ENCODE data around the gene MAP6.

Gene MAP6

GRCh38 chr11:75615751-75616150, 53.1 kb downstream of the MAP6 start:
- no peak overlapping the region for H3K4me3 ChIP-seq (ENCODE audit: insufficient read depth, low read depth, low read length, poor library complexity, severe bottlenecking)
- H3K9me3 ChIP-seq (ENCODE audit: control insufficient read depth, low read length) = no peaks in the 10 kb centered on the region
- no peak overlapping the region for H3K27ac ChIP-seq (ENCODE audit: insufficient read depth, low read length, poor library complexity, severe bottlenecking)
- no peak for DNase-seq
- no peaks in the 10 kb centered on the region for H3K4me1 ChIP-seq (ENCODE audit: control insufficient read depth, insufficient read depth, low read length, poor library complexity, severe bottlenecking)
- no peaks in the 10 kb centered on the region for H3K36me3 ChIP-seq (ENCODE audit: control insufficient read depth, insufficient read depth, low read length)
- H3K27me3 ChIP-seq (replicated peaks; ENCODE audit: control insufficient read depth, insufficient read depth, low read length, poor library complexity, severe bottlenecking) = no peaks in the 10 kb centered on the region

GRCh38 chr11:75611823-75612222, 57.0 kb downstream of the MAP6 start:
- H3K27ac ChIP-seq (ENCODE audit: insufficient read depth, low read length, poor library complexity, severe bottlenecking) = no peak overlapping the region
- no peaks in the 10 kb centered on the region for H3K9me3 ChIP-seq (ENCODE audit: control insufficient read depth, low read length)
- H3K36me3 ChIP-seq (ENCODE audit: control insufficient read depth, insufficient read depth, low read length) = no peaks in the 10 kb centered on the region
- DNase-seq = no peak
- H3K4me1 ChIP-seq (ENCODE audit: control insufficient read depth, insufficient read depth, low read length, poor library complexity, severe bottlenecking) = no peaks in the 10 kb centered on the region
- H3K4me3 ChIP-seq (ENCODE audit: insufficient read depth, low read depth, low read length, poor library complexity, severe bottlenecking) = no peak overlapping the region
- no peaks in the 10 kb centered on the region for H3K27me3 ChIP-seq (replicated peaks; ENCODE audit: control insufficient read depth, insufficient read depth, low read length, poor library complexity, severe bottlenecking)

- Histone ChIP-seq H3K9me3 (ENCODE audit: control insufficient read depth, low read length) (no peaks in the 10 kb centered on the region), H3K27me3 (replicated peaks; ENCODE audit: control insufficient read depth, insufficient read depth, low read length, poor library complexity, severe bottlenecking) (no peaks in the 10 kb centered on the region), H3K4me3 (ENCODE audit: insufficient read depth, low read depth, low read length, poor library complexity, severe bottlenecking) (no peak overlapping the region), H3K27ac (ENCODE audit: insufficient read depth, low read length, poor library complexity, severe bottlenecking) (no peak overlapping the region), H3K4me1 (ENCODE audit: control insufficient read depth, insufficient read depth, low read length, poor library complexity, severe bottlenecking) (no peaks in the 10 kb centered on the region), H3K36me3 (ENCODE audit: control insufficient read depth, insufficient read depth, low read length) (no peaks in the 10 kb centered on the region)
- no peak for DNase-seq
Measured at GRCh38 chr11:75606099-75606498, 62.7 kb downstream of the MAP6 start.

- no peak for DNase-seq
- no peak overlapping the region for H3K27ac ChIP-seq (ENCODE audit: insufficient read depth, low read length, poor library complexity, severe bottlenecking)
Measured at GRCh38 chr11:75603791-75604736, 64.8 kb downstream of the MAP6 start.

GRCh38 chr11:75602951-75603350, 65.9 kb downstream of the MAP6 start:
- Histone ChIP-seq H3K4me3 (ENCODE audit: insufficient read depth, low read depth, low read length, poor library complexity, severe bottlenecking) (no peak overlapping the region), H3K36me3 (ENCODE audit: control insufficient read depth, insufficient read depth, low read length) (no peaks in the 10 kb centered on the region), H3K27me3 (replicated peaks; ENCODE audit: control insufficient read depth, insufficient read depth, low read length, poor library complexity, severe bottlenecking) (no peaks in the 10 kb centered on the region), H3K27ac (ENCODE audit: insufficient read depth, low read length, poor library complexity, severe bottlenecking) (no peak overlapping the region), H3K9me3 (ENCODE audit: control insufficient read depth, low read length) (no peaks in the 10 kb centered on the region), H3K4me1 (ENCODE audit: control insufficient read depth, insufficient read depth, low read length, poor library complexity, severe bottlenecking) (no peaks in the 10 kb centered on the region)
- DNase-seq = no peak

More at GRCh38 chr11:75603791-75604736, 64.8 kb downstream of the MAP6 start:
- Histone ChIP-seq H3K4me1 (ENCODE audit: control insufficient read depth, insufficient read depth, low read length, poor library complexity, severe bottlenecking) (no peaks in the 10 kb centered on the region), H3K9me3 (ENCODE audit: control insufficient read depth, low read length) (no peaks in the 10 kb centered on the region), H3K27me3 (replicated peaks; ENCODE audit: control insufficient read depth, insufficient read depth, low read length, poor library complexity, severe bottlenecking) (no peaks in the 10 kb centered on the region), H3K36me3 (ENCODE audit: control insufficient read depth, insufficient read depth, low read length) (no peaks in the 10 kb centered on the region), H3K4me3 (ENCODE audit: insufficient read depth, low read depth, low read length, poor library complexity, severe bottlenecking) (no peak overlapping the region)

- no peak for DNase-seq
- no peak overlapping the region for H3K4me3 ChIP-seq (ENCODE audit: insufficient read depth, low read depth, low read length, poor library complexity, severe bottlenecking)
- H3K27ac ChIP-seq (ENCODE audit: insufficient read depth, low read length, poor library complexity, severe bottlenecking) = no peak overlapping the region
- H3K27me3 ChIP-seq (replicated peaks; ENCODE audit: control insufficient read depth, insufficient read depth, low read length, poor library complexity, severe bottlenecking) = no peaks in the 10 kb centered on the region
- H3K4me1 ChIP-seq (ENCODE audit: control insufficient read depth, insufficient read depth, low read length, poor library complexity, severe bottlenecking) = no peaks in the 10 kb centered on the region
- H3K9me3 ChIP-seq (ENCODE audit: control insufficient read depth, low read length) = no peaks in the 10 kb centered on the region
- no peaks in the 10 kb centered on the region for H3K36me3 ChIP-seq (ENCODE audit: control insufficient read depth, insufficient read depth, low read length)
Measured at GRCh38 chr11:75601494-75601893, 67.3 kb downstream of the MAP6 start.

GRCh38 chr11:75600356-75600755, 68.5 kb downstream of the MAP6 start:
- Histone ChIP-seq H3K4me3 (ENCODE audit: insufficient read depth, low read depth, low read length, poor library complexity, severe bottlenecking) (no peak overlapping the region), H3K36me3 (ENCODE audit: control insufficient read depth, insufficient read depth, low read length) (no peaks in the 10 kb centered on the region), H3K27me3 (replicated peaks; ENCODE audit: control insufficient read depth, insufficient read depth, low read length, poor library complexity, severe bottlenecking) (no peaks in the 10 kb centered on the region), H3K27ac (ENCODE audit: insufficient read depth, low read length, poor library complexity, severe bottlenecking) (no peak overlapping the region), H3K4me1 (ENCODE audit: control insufficient read depth, insufficient read depth, low read length, poor library complexity, severe bottlenecking) (no peaks in the 10 kb centered on the region), H3K9me3 (ENCODE audit: control insufficient read depth, low read length) (no peaks in the 10 kb centered on the region)
- DNase-seq = no peak

- Histone ChIP-seq H3K9me3 (ENCODE audit: control insufficient read depth, low read length) (no peaks in the 10 kb centered on the region), H3K4me1 (ENCODE audit: control insufficient read depth, insufficient read depth, low read length, poor library complexity, severe bottlenecking) (no peaks in the 10 kb centered on the region), H3K36me3 (ENCODE audit: control insufficient read depth, insufficient read depth, low read length) (no peaks in the 10 kb centered on the region), H3K27ac (ENCODE audit: insufficient read depth, low read length, poor library complexity, severe bottlenecking) (no peak overlapping the region), H3K27me3 (replicated peaks; ENCODE audit: control insufficient read depth, insufficient read depth, low read length, poor library complexity, severe bottlenecking) (no peaks in the 10 kb centered on the region), H3K4me3 (ENCODE audit: insufficient read depth, low read depth, low read length, poor library complexity, severe bottlenecking) (no peak overlapping the region)
- DNase-seq = no peak
Measured at GRCh38 chr11:75598900-75599299, 69.9 kb downstream of the MAP6 start.

GRCh38 chr11:75598264-75598663, 70.6 kb downstream of the MAP6 start:
- H3K4me3 ChIP-seq (ENCODE audit: insufficient read depth, low read depth, low read length, poor library complexity, severe bottlenecking) = no peak overlapping the region
- no peaks in the 10 kb centered on the region for H3K4me1 ChIP-seq (ENCODE audit: control insufficient read depth, insufficient read depth, low read length, poor library complexity, severe bottlenecking)
- no peaks in the 10 kb centered on the region for H3K9me3 ChIP-seq (ENCODE audit: control insufficient read depth, low read length)
- H3K36me3 ChIP-seq (ENCODE audit: control insufficient read depth, insufficient read depth, low read length) = no peaks in the 10 kb centered on the region
- no peaks in the 10 kb centered on the region for H3K27me3 ChIP-seq (replicated peaks; ENCODE audit: control insufficient read depth, insufficient read depth, low read length, poor library complexity, severe bottlenecking)
- DNase-seq = no peak
- H3K27ac ChIP-seq (ENCODE audit: insufficient read depth, low read length, poor library complexity, severe bottlenecking) = no peak overlapping the region

- DNase-seq = no peak
- H3K27ac ChIP-seq (ENCODE audit: insufficient read depth, low read length, poor library complexity, severe bottlenecking) = no peak overlapping the region
Measured at GRCh38 chr11:75597636-75598035, 71.2 kb downstream of the MAP6 start.

More at GRCh38 chr11:75597636-75598035, 71.2 kb downstream of the MAP6 start:
- Histone ChIP-seq H3K4me3 (ENCODE audit: insufficient read depth, low read depth, low read length, poor library complexity, severe bottlenecking) (no peak overlapping the region), H3K36me3 (ENCODE audit: control insufficient read depth, insufficient read depth, low read length) (no peaks in the 10 kb centered on the region), H3K4me1 (ENCODE audit: control insufficient read depth, insufficient read depth, low read length, poor library complexity, severe bottlenecking) (no peaks in the 10 kb centered on the region), H3K9me3 (ENCODE audit: control insufficient read depth, low read length) (no peaks in the 10 kb centered on the region), H3K27me3 (replicated peaks; ENCODE audit: control insufficient read depth, insufficient read depth, low read length, poor library complexity, severe bottlenecking) (no peaks in the 10 kb centered on the region)

All from effector memory CD4-positive, alpha-beta T cell (primary cell).